Measurements from ENCODE around the gene PAQR7.
A peak's percentile ranks its signal among the peaks of the same experiment; 100 is the strongest.

PAQR7 gene

DNA sequence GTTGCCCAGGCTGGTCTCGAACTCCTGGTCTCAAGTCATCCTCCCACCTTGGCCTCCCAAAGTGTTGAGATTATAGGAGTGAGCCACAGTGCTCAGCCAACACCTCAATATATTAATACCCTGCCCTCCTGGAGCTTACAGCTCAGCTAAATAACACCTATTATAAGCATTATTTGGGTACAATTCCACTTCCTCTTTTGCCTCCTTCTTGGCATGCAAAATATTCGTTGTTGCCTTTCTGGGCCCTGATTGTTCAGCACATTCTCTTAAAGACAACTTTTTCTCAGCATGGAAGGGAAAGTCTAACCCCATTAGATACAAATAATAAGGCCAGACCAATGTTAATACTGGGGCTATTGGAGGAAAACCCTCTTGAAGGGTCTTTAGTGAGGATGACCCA is 2.8 kb downstream of the PAQR7 start:
- DNase-seq = no peak

GRCh38 chr1:25871704-25872494 is 3.6 kb downstream of the PAQR7 start:
- DNase-seq = no peak

GRCh38 chr1:25871086-25871703 is 4.3 kb downstream of the PAQR7 start:
- no peak for DNase-seq

GRCh38 chr1:25870614-25871013 is 4.9 kb downstream of the PAQR7 start:
- DNase-seq = no peak

DNA sequence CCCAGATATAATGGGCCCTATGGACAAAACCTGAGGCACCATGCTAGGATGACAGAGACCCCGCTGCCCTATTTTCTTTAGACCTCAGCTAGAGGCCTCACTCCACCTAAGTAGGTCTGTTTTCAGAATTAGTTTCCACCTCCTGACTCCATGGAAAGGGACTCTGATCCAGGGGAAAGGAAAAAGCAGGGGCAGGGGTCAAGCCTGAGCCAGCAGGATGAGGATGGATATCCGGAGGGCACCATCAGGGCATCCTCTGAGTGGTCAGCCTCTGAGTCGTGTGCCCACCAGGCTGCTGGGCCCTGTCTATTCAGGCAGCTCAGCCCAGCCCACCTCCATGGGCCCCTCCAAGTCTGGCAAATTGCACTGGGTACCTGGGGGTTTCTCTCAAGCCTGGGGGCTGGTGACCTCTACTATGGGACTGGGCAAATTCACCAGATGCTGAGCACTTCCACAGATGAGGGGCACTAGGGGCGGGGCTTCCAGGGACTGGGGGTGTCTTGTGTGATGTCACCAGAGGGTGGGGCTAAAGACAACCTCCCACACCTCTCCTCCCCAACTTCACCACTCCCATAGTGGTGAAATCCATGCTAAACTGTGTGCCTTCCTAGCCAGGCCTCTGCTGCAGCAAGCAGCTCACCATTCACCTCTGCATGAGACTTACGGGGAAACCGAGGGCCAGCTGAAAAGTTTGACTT is 5.5 kb downstream of the PAQR7 start:
- no peak for DNase-seq

DNA sequence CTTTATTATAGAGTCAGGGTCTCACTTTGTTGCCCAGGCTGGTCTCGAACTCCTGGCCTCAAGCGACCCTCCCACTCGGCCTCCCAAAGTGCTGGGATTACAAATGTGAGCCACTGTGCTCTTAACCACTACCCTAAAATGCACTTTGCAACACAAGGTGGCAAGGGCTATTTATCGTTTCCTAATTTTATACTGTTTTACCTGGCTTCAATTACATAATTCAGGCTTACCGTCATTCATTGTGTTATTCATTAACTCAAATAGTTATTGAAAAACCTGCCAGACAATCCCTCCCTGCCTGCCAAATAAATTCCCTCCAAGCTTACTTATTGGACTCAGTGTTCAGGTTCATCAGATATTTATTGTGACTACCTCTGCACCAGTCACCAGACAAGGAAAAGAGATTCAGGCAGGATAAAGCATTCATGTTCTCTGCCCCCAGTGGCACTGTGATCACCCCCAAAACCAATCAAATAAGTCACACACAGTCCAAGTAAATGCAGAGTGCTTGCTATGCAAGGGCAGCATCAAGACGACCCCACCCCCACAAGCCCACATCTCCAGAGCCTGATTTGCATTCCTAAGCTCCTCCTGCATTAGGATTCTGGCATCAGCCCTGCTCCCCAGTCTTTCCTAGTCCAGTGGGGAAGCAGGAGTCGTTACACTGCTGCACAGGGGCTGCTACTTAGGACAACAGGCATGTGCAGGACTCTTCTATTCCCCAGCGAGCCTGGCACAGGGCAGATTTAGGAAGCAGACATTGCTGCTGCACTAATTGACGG is 8.1 kb downstream of the PAQR7 start:
- no peak for DNase-seq

- no peak for DNase-seq
Observed at GRCh38 chr1:25866288-25866687, 9.2 kb downstream of the PAQR7 start.

GRCh38 chr1:25864434-25864833 is 11.1 kb downstream of the PAQR7 start:
- no peak for DNase-seq

GRCh38 chr1:25863486-25864262 is 11.8 kb downstream of the PAQR7 start:
- DNase-seq = no peak

- DNase-seq = no peak
Observed at GRCh38 chr1:25862785-25863485, 12.6 kb downstream of the PAQR7 start.

- DNase-seq = no peak
Observed at GRCh38 chr1:25861316-25862286, 13.9 kb downstream of the PAQR7 start.

DNA sequence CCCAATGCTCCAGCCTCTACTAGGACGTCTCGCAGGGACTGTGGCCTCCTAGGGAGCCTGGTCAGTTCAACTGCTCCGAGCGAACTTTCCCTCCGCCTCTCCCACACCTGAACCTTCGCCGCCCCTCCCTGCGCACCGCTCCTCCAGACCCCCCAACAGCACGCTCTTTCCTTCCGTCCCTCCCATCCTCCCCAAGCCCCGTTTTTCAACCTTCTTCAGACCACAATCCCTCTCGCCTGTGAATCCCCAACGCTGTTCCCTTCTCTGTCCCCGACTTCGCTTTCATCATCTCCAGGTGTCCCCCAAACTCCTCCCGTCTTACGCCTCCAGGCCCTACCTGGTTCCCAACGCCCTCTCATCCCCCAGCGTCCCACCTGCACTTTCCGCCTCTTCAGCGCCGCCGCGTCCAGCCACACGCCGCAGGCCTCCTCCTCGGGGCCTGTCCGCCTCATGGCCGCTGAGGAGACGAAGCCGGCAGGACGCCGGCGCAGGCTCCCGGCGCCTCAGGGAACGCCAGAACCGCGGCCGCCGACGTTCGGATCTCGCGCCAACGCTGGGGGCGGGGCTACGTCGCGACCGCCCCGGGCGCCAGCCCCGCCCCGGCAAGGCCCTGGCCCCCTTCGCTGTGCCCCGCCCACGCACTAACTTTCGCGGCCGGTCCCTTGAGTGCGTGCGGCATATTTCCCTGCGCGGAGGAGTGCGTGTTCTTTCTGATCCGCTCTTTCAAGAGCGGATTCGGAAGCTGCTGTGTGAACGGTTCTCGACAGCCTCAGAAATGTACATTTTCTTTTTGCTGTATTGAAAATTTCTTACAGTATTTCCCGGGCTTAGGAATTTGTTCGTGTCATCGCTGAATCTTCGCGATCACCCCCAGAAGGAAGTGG is 16.4 kb downstream of the PAQR7 start, which contains the start of gene AUNIP:
TSS of gene AUNIP (minus strand) at position 552 of the 884 bp plus-strand sequence. CDS start at position 452, 100 bp downstream.
- peak; percentile 91 for DNase-seq

DNA sequence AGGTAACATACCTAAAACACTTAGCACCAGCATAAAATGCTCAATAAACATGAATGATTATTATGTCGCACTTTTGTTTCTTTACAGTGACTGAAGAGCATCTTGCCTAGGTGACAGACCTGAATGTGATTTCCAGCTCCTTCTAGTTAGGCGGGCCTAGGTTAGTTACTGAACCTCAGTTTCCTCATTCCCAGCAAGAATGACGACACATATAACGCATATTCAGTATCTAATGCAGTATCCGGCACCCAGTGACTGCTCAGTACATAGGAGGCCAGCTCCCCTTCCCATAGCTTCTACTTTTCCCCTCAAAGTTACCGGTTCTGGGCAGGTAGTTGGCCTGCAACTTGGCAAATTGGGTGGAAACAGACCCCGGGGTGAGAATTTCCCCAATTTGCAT is 17.0 kb downstream of the PAQR7 start:
- peak; percentile 23 for DNase-seq

- DNase-seq = no peak
Observed at GRCh38 chr1:25856856-25857255, 18.7 kb downstream of the PAQR7 start.

GRCh38 chr1:25854554-25854953 is 21.0 kb downstream of the PAQR7 start:
- DNase-seq = no peak

- peak; percentile 21 for DNase-seq
Observed at GRCh38 chr1:25848531-25848930, 27.0 kb downstream of the PAQR7 start.

DNA sequence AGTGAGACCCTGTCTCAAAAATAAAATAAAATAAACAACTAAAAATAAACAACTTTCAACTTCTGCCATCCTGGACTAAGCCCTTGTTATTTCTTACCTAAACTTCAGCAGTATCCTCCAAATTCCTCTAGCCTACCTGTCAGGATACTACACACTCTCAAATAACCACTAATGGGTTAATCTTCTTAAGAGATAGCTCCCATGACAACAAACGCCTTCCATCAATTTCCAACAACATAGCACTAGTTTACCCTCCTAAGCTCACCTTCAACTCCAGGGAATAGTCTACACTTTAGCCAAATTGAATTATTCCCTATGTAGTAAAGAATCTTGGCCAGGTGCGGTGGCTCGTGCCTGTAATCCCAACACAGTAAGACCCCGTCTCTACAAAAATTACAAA is 27.6 kb downstream of the PAQR7 start:
- DNase-seq = no peak

DNA sequence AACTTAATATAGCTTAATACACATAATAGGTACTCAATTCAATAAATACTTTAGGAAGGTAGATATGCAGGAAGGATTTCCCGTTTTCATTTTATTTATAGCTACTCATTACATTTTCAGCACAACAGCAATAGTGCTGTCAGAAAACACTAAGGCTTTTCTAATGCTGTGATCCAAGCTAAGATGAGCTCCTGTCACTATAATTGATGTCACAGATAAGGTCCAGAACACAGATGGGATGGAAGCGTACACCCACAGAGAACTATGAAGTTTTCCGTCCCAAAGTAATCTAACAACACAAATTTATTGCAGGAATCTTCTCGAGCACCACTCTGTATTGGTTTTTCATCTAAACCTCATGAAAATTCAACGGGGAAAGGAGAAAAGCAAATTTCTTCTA is 29.8 kb downstream of the PAQR7 start:
- no peak for DNase-seq
